Thyroid gland (tissue), 4 donors: ENCODE data around the gene SLC17A8. TPM values are rescaled to one million over a fixed set of nuclear protein-coding genes. Genes with fewer than 3 reads are reported as not detected.

Experiments used
- DNase-seq, 2 donors: peaks; one replicate each; pipeline ENCODE4 v3.0.0-alpha.2; 2019
- H3K27ac ChIP-seq, 3 donors: fragments of 200-600 bp; sonication (generic); 1 replicate in 2 of 3; 2 replicates in 1 of 3; pipeline ENCODE4 v1.5.1; 2016 to 2019; ENCODE audit warnings: mild to moderate bottlenecking in 1 of 3, moderate library complexity in 1 of 3
- H3K27me3 ChIP-seq: fragments of 200-600 bp; sonication (generic); one replicate; pipeline ENCODE4 v1.5.1; 2019
- H3K36me3 ChIP-seq, 2 donors: fragments of 200-600 bp; sonication (generic); one replicate each; pipeline ENCODE4 v1.5.1; 2016 to 2019
- H3K4me1 ChIP-seq, 2 donors: fragments of 200-600 bp; sonication (generic); one replicate each; pipeline ENCODE4 v1.5.1; 2017 to 2019
- H3K4me3 ChIP-seq, 3 donors: fragments of 200-600 bp; sonication (generic); replicated peaks in 1 of 3; 1 replicate in 2 of 3; 2 replicates in 1 of 3; pipeline ENCODE4 v1.5.1; 2016; ENCODE audit warnings: mild to moderate bottlenecking in 1 of 3
- H3K9me3 ChIP-seq: fragments of 200-600 bp; sonication (generic); one replicate; pipeline ENCODE4 v1.5.1; 2017
- CTCF ChIP-seq, 6 experiments: fragments of 200-600 bp in 3 of 6; fragments of 450-650 bp in 3 of 6; sonication (generic) in 3 of 6; IDR thresholded peaks; one replicate each; pipeline ENCODE4 v1.5.1; 2016 to 2019; ENCODE audit warnings: antibody characterized with exemption in 6 of 6, mild to moderate bottlenecking in 2 of 6, inconsistent platforms in 1 of 6, moderate library complexity in 1 of 6
- POLR2A ChIP-seq, 2 donors: fragments of 450-650 bp; IDR thresholded peaks; one replicate each; pipeline ENCODE4 v1.6.1; 2017; ENCODE audit warnings: antibody characterized with exemption in 2 of 2, mild to moderate bottlenecking in 2 of 2, moderate library complexity in 1 of 2
- WGBS, 2 donors: methylation state at CpG; one replicate each; pipeline ENCODE4 v1.1.5; 2017; 5-methylcytosine and 5-hydroxymethylcytosine counted together
- intact Hi-C: fragments of 100-400 bp; cut with DNase I; formaldehyde crosslinking; loops from one replicate; pipeline ENCODE4 v1.15.1; 2023
- total RNA-seq, 4 donors: library from RNA; depleted of rRNA; stranded (reverse); fragments of >200 nt; gene quantifications; one replicate each; pipeline ENCODE4 v1.2.3, GENCODE V29; 2016

Gene SLC17A8
- total RNA-seq, 4 donors from 2014 or later, result not detected

GRCh38 chr12:100461330-100461973 is 104.6 kb downstream of the SLC17A8 start:
- WGBS, 2 donors, result 58 to 73% methylated on average over 1 of the region's 1 CpG
- TF ChIP-seq POLR2A (IDR thresholded peaks at IDR 0.05) (no peak), CTCF (IDR thresholded peaks at IDR 0.05) (no peak)

GRCh38 chr12:100463661-100464060 is 106.8 kb downstream of the SLC17A8 start:
- Histone ChIP-seq H3K27ac (no peak overlapping the region), H3K9me3 (no peaks in the 10 kb centered on the region), H3K27me3 (no peaks in the 10 kb centered on the region), H3K4me1 (no peaks in the 10 kb centered on the region), H3K4me3 (no peak overlapping the region), H3K36me3 (no peaks in the 10 kb centered on the region)
- TF ChIP-seq POLR2A (IDR thresholded peaks at IDR 0.05) (no peak), CTCF (IDR thresholded peaks at IDR 0.05) (no peak)
- DNase-seq, result no peak
- intact Hi-C loops, result no loop called here
- WGBS, 2 donors, result 79 to 92% methylated on average over 1 of the region's 1 CpG

More at GRCh38 chr12:100461330-100461973, 104.6 kb downstream of the SLC17A8 start:
- Histone ChIP-seq H3K4me3 (no peak overlapping the region), H3K27ac (no peak overlapping the region), H3K9me3 (no peaks in the 10 kb centered on the region), H3K27me3 (no peaks in the 10 kb centered on the region), H3K4me1 (no peaks in the 10 kb centered on the region), H3K36me3 (no peaks in the 10 kb centered on the region)
- intact Hi-C loops, result no loop called here
- no peak for DNase-seq

GRCh38 chr12:100464529-100464928 is 107.7 kb downstream of the SLC17A8 start:
- Histone ChIP-seq H3K4me1 (no peaks in the 10 kb centered on the region), H3K9me3 (no peaks in the 10 kb centered on the region), H3K36me3 (no peaks in the 10 kb centered on the region), H3K4me3 (no peak overlapping the region), H3K27ac (no peak overlapping the region), H3K27me3 (no peaks in the 10 kb centered on the region)
- DNase-seq, result no peak
- 77 to 81% methylated on average over 1 of the region's 1 CpG for WGBS, 2 donors
- intact Hi-C loops, result no loop called here
- TF ChIP-seq CTCF (IDR thresholded peaks at IDR 0.05), result no peak
- TF ChIP-seq POLR2A (IDR thresholded peaks at IDR 0.05), result no peak

- no peak for DNase-seq
- TF ChIP-seq CTCF (IDR thresholded peaks at IDR 0.05), result no peak
- no peak for TF ChIP-seq POLR2A (IDR thresholded peaks at IDR 0.05)
- H3K36me3 ChIP-seq, result no peaks in the 10 kb centered on the region
- intact Hi-C loops, result no loop called here
- H3K4me3 ChIP-seq, result no peak overlapping the region
- H3K4me1 ChIP-seq, result no peaks in the 10 kb centered on the region
- no peaks in the 10 kb centered on the region for H3K27me3 ChIP-seq
- H3K9me3 ChIP-seq, result no peaks in the 10 kb centered on the region
- H3K27ac ChIP-seq, result no peak overlapping the region
Measured at GRCh38 chr12:100468126-100468525, 111.3 kb downstream of the SLC17A8 start.

Other genes with a start within 250 kb of the SLC17A8 start
- gene BLTP3B, start 214.2 kb upstream of the SLC17A8 start, total RNA-seq, result 10 to 100 TPM; 27.5 to 41.0 (median 38.9) TPM
- gene ACTR6, start 156.3 kb upstream of the SLC17A8 start, total RNA-seq, result 10 to 100 TPM; 14.4 to 18.8 (median 16.7) TPM
- 10 to 100 TPM in 1 of 4 donors, 1 to 10 TPM in 1, under 1 TPM in 2; 0.79 to 16.3 (median 1.7) TPM for gene DEPDC4, start 90.0 kb upstream of the SLC17A8 start, total RNA-seq
- gene SCYL2, start 89.9 kb upstream of the SLC17A8 start, total RNA-seq, result 10 to 100 TPM; 47.8 to 68.8 (median 54.9) TPM
- gene NR1H4, start 116.8 kb downstream of the SLC17A8 start, total RNA-seq, result not detected
- gene GAS2L3, start 216.6 kb downstream of the SLC17A8 start, total RNA-seq, result 10 to 100 TPM in 1 of 4 donors, 1 to 10 TPM in 3; 2.4 to 10.2 (median 3.3) TPM